Suprapubic skin (tissue), 4 donors: Measurements from ENCODE around the gene DNAH3. TPM values are rescaled to one million over a fixed set of nuclear protein-coding genes. Genes with fewer than 3 reads are reported as not detected.
"Not testable (repeated sequence)": the region's sequence is repeated elsewhere in the genome, so short reads cannot be mapped to it uniquely, and the experiment has no call there.

Experiments
- DNase-seq, 2 donors: peaks; one replicate each; pipeline ENCODE4 v3.0.0-alpha.2; 2019; ENCODE audit warnings: low spot score in 2 of 2
- H3K27ac ChIP-seq: fragments of 200-600 bp; sonication (generic); one replicate; pipeline ENCODE4 v1.5.1; 2019
- H3K27me3 ChIP-seq: fragments of 200-600 bp; sonication (generic); one replicate; pipeline ENCODE4 v1.5.1; 2019
- H3K36me3 ChIP-seq: fragments of 200-600 bp; sonication (generic); one replicate; pipeline ENCODE4 v1.5.1; 2019
- H3K4me1 ChIP-seq: fragments of 200-600 bp; sonication (generic); one replicate; pipeline ENCODE4 v1.5.1; 2019
- H3K4me3 ChIP-seq: fragments of 200-600 bp; sonication (generic); one replicate; pipeline ENCODE4 v1.5.1; 2019; ENCODE audit warnings: mild to moderate bottlenecking
- H3K9me3 ChIP-seq: fragments of 200-600 bp; sonication (generic); one replicate; pipeline ENCODE4 v1.5.1; 2019
- CTCF ChIP-seq, 2 donors: fragments of 200-600 bp in 1 of 2; fragments of 450-650 bp in 1 of 2; sonication (generic) in 1 of 2; IDR thresholded peaks; one replicate each; pipeline ENCODE4 v1.5.1; 2016 to 2019; ENCODE audit warnings: antibody characterized with exemption in 2 of 2, mild to moderate bottlenecking in 1 of 2, moderate library complexity in 1 of 2
- EP300 ChIP-seq: sonication (generic); formaldehyde crosslinking; IDR thresholded peaks from one replicate; pipeline ENCODE4 v1.6.1; 2017; ENCODE audit warnings: antibody characterized with exemption
- POLR2A ChIP-seq, 2 donors: fragments of 450-650 bp; IDR thresholded peaks; one replicate each; pipeline ENCODE4 v1.6.1; 2017; ENCODE audit warnings: antibody characterized with exemption in 2 of 2, mild to moderate bottlenecking in 2 of 2, moderate library complexity in 2 of 2
- POLR2AphosphoS5 ChIP-seq, 3 donors: sonication (generic); formaldehyde crosslinking; IDR thresholded peaks; one replicate each; pipeline ENCODE4 v1.6.1; 2017; ENCODE audit warnings: antibody characterized with exemption in 3 of 3
- WGBS: methylation state at CpG from one replicate; pipeline ENCODE4 v1.1.5; 2018; 5-methylcytosine and 5-hydroxymethylcytosine counted together
- total RNA-seq, 4 donors: library from RNA; depleted of rRNA; stranded (reverse); fragments of >200 nt; gene quantifications; one replicate each; pipeline ENCODE4 v1.1.0, GENCODE V29; 2016

Gene DNAH3
- total RNA-seq, 4 donors from 2014 or later: 1.0 to 4.0 (median 1.6) TPM

- Histone ChIP-seq H3K36me3 (peaks cover 7% of the 10 kb centered on the region), H3K9me3 (no peaks in the 10 kb centered on the region), H3K4me3 (peak overlapping the region; percentile 86), H3K27ac (peak overlapping the region; percentile 95), H3K4me1 (peaks cover 46% of the 10 kb centered on the region), H3K27me3 (no peaks in the 10 kb centered on the region)
- WGBS: 49% methylated on average over 5 of the region's 5 CpGs
- no peak for TF ChIP-seq EP300
- TF ChIP-seq CTCF (IDR thresholded peaks at IDR 0.05): no peak
- no peak for TF ChIP-seq POLR2AphosphoS5 (IDR thresholded peaks at IDR 0.05)
- no peak for TF ChIP-seq POLR2A (IDR thresholded peaks at IDR 0.05)
- peak in 1 of 2 donors; percentile 64 for DNase-seq
Observed at GRCh38 chr16:21157632-21158031, 7.0 kb upstream of the DNAH3 start.

GRCh38 chr16:21156767-21157467, 6.3 kb upstream of the DNAH3 start:
- Histone ChIP-seq H3K27ac (no peak overlapping the region), H3K4me1 (peaks cover 39% of the 10 kb centered on the region), H3K27me3 (no peaks in the 10 kb centered on the region), H3K36me3 (peaks cover 7% of the 10 kb centered on the region), H3K9me3 (no peaks in the 10 kb centered on the region), H3K4me3 (no peak overlapping the region)
- 50% methylated on average over 6 of the region's 6 CpGs for WGBS
- DNase-seq: no peak
- peak; percentile 1 to 53 for TF ChIP-seq CTCF (IDR thresholded peaks at IDR 0.05)
- no peak for TF ChIP-seq POLR2A (IDR thresholded peaks at IDR 0.05)

- not testable (repeated sequence) for DNase-seq, H3K36me3 ChIP-seq, H3K27me3 ChIP-seq, H3K4me3 ChIP-seq, H3K9me3 ChIP-seq, H3K27ac ChIP-seq
- WGBS: 62% methylated on average over 1 of the region's 1 CpG
- H3K4me1 ChIP-seq: peaks cover 32% of the 10 kb centered on the region
Observed at GRCh38 chr16:21156011-21156410, 5.4 kb upstream of the DNAH3 start.

- WGBS: 86% methylated on average over 11 of the region's 11 CpGs
- H3K4me1 ChIP-seq: peaks cover 24% of the 10 kb centered on the region
- not testable (repeated sequence) for H3K9me3 ChIP-seq, H3K36me3 ChIP-seq, H3K27me3 ChIP-seq, DNase-seq, H3K4me3 ChIP-seq, H3K27ac ChIP-seq
Observed at GRCh38 chr16:21153124-21153729, 2.6 kb upstream of the DNAH3 start.

GRCh38 chr16:21152160-21153030, 1.7 kb upstream of the DNAH3 start:
- H3K4me3 ChIP-seq, H3K36me3 ChIP-seq, DNase-seq, H3K9me3 ChIP-seq, H3K27ac ChIP-seq, H3K27me3 ChIP-seq: not testable (repeated sequence)
- WGBS: 78% methylated on average over 6 of the region's 51 CpGs
- H3K4me1 ChIP-seq: peaks cover 16% of the 10 kb centered on the region

- H3K9me3 ChIP-seq: no peaks in the 10 kb centered on the region
- H3K4me3 ChIP-seq: no peak overlapping the region
- no peaks in the 10 kb centered on the region for H3K36me3 ChIP-seq
- peaks cover 6% of the 10 kb centered on the region for H3K4me1 ChIP-seq
- no peak for DNase-seq
- H3K27me3 ChIP-seq: no peaks in the 10 kb centered on the region
- TF ChIP-seq EP300: no peak
- no peak for TF ChIP-seq POLR2AphosphoS5 (IDR thresholded peaks at IDR 0.05)
- TF ChIP-seq CTCF (IDR thresholded peaks at IDR 0.05): no peak
- TF ChIP-seq POLR2A (IDR thresholded peaks at IDR 0.05): no peak
- WGBS: 67% methylated on average over 5 of the region's 5 CpGs
- no peak overlapping the region for H3K27ac ChIP-seq
Observed at GRCh38 chr16:21145738-21146137, 4.9 kb downstream of the DNAH3 start.
